Measurements from ENCODE around the gene UACA.

GRCh38 chr15:70610541-70610940 is 152.8 kb downstream of the UACA start:
- TF ChIP-seq CTCF (IDR thresholded peaks at IDR 0.05) (no peak), POLR2A (IDR thresholded peaks at IDR 0.05) (no peak)

Measured in body of pancreas (tissue), 4 donors.